Measurements from ENCODE around the gene EXOSC9.

The EXOSC9 gene

GRCh38 chr4:121765971-121766538, 35.1 kb upstream of the EXOSC9 start:
- no peak for TF ChIP-seq ZFX (IDR thresholded peaks at IDR 0.05)
- TF ChIP-seq, protein P1, sequence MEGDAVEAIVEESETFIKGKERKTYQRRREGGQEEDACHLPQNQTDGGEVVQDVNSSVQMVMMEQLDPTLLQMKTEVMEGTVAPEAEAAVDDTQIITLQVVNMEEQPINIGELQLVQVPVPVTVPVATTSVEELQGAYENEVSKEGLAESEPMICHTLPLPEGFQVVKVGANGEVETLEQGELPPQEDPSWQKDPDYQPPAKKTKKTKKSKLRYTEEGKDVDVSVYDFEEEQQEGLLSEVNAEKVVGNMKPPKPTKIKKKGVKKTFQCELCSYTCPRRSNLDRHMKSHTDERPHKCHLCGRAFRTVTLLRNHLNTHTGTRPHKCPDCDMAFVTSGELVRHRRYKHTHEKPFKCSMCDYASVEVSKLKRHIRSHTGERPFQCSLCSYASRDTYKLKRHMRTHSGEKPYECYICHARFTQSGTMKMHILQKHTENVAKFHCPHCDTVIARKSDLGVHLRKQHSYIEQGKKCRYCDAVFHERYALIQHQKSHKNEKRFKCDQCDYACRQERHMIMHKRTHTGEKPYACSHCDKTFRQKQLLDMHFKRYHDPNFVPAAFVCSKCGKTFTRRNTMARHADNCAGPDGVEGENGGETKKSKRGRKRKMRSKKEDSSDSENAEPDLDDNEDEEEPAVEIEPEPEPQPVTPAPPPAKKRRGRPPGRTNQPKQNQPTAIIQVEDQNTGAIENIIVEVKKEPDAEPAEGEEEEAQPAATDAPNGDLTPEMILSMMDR (conservative IDR thresholded peaks at IDR 0.05): no peak
- H3K27ac ChIP-seq: no peak overlapping the region

DNA sequence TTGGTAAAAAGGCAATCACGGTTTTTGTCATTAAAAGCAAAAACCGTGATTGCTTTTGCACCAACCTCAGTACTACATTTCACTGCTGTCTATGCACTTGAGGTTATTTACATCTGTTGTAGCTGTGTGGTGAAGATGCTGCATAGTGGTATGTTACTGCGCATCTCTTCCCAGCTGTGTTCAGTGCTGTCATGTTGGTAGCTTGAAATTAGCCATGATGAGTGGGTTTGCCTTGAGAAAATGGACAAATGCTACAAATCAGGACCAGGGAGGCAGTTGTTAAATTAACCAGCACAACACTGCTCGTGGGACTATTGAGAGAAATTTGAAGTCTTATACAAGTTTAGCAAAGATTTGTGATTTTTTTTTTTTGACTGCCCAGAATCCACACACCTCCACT, 34.0 kb upstream of the EXOSC9 start:
- H3K27ac ChIP-seq: no peak overlapping the region
- no peak for TF ChIP-seq ZFX (IDR thresholded peaks at IDR 0.05)
- TF ChIP-seq, protein P1 (conservative IDR thresholded peaks at IDR 0.05): no peak

- H3K27ac ChIP-seq: no peak overlapping the region
- no peak for TF ChIP-seq ZFX (IDR thresholded peaks at IDR 0.05)
- TF ChIP-seq, protein P1 (conservative IDR thresholded peaks at IDR 0.05): no peak
These were observed 31.8 kb upstream of the EXOSC9 start for GRCh38 chr4:121769341-121769740.

- TF ChIP-seq, protein P1 (conservative IDR thresholded peaks at IDR 0.05): no peak
- no peak for TF ChIP-seq ZFX (IDR thresholded peaks at IDR 0.05)
- H3K27ac ChIP-seq: no peak overlapping the region
These were observed 29.3 kb upstream of the EXOSC9 start for GRCh38 chr4:121771869-121772268.

DNA sequence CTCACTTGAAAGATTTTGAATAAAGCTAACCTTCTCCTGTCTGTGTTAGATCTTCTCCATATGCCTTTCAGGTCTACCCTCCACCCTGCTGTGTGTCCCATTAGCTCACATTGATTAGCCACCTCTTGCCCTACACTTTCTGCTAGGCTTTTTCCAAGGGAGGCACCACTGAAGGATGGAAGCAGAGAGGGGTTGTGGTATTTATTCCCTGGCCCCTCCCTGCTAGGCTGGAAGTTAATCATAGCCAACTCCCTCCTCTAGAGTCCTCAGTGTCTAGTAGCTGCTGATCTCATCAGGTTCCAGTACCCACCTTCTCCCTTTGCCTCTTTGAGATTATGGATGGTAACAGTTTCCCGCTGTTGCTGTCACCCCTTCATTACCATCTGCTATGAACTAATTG, 27.2 kb upstream of the EXOSC9 start:
- no peak for TF ChIP-seq ZFX (IDR thresholded peaks at IDR 0.05)
- TF ChIP-seq, protein P1 (conservative IDR thresholded peaks at IDR 0.05): no peak
- no peak overlapping the region for H3K27ac ChIP-seq

- H3K27ac ChIP-seq: no peak overlapping the region
- TF ChIP-seq ZFX (IDR thresholded peaks at IDR 0.05): no peak
- TF ChIP-seq, protein P1 (conservative IDR thresholded peaks at IDR 0.05): no peak
These were observed 24.3 kb upstream of the EXOSC9 start for GRCh38 chr4:121776610-121777401.

- H3K27ac ChIP-seq: no peak overlapping the region
- no peak for TF ChIP-seq ZFX (IDR thresholded peaks at IDR 0.05)
- TF ChIP-seq, protein P1 (conservative IDR thresholded peaks at IDR 0.05): no peak
These were observed 23.5 kb upstream of the EXOSC9 start for GRCh38 chr4:121777625-121778024.
